K562 (cell line): ENCODE measurements around the gene HSPH1. TPM values are rescaled to one million over a fixed set of nuclear protein-coding genes. Genes with fewer than 3 reads are reported as not detected.

Experiments
- CBFA2T2 ChIP-seq: fragments of 450-650 bp; conservative IDR thresholded peaks from 2 replicates; pipeline ENCODE4 v1.6.1; 2017; ENCODE audit warnings: mild to moderate bottlenecking
- CBFB ChIP-seq: sonication (generic); formaldehyde crosslinking; IDR thresholded peaks from 2 replicates; pipeline ENCODE4 v1.4.0; 2020; ENCODE audit warnings: mild to moderate bottlenecking, missing genetic modification reagents
- HNRNPH1 ChIP-seq: fragments of 200-400 bp; formaldehyde crosslinking; optimal IDR thresholded peaks from 2 replicates; pipeline ENCODE3; 2017; ENCODE audit warnings: low read depth, mild to moderate bottlenecking, low read length, moderate library complexity
- MCM2 ChIP-seq: fragments of 450-650 bp; IDR thresholded peaks from 2 replicates; pipeline ENCODE4 v1.6.1; 2017; ENCODE audit warnings: low read depth, mild to moderate bottlenecking
- MCM7 ChIP-seq, 2 experiments: fragments of 450-650 bp; IDR thresholded peaks; 2 replicates each; pipeline ENCODE4 v1.6.1; 2016 to 2018
- MTA3 ChIP-seq: fragments of 450-650 bp; formaldehyde crosslinking; IDR thresholded peaks from 2 replicates; pipeline ENCODE4 v1.6.1; 2017; ENCODE audit warnings: mild to moderate bottlenecking, borderline replicate concordance
- NCOA2 ChIP-seq, 2 experiments: fragments of 450-650 bp; IDR thresholded peaks; 2 replicates each; pipeline ENCODE4 v1.6.1; 2018; ENCODE audit warnings: mild to moderate bottlenecking in 2 of 2, moderate library complexity in 1 of 2; ENCODE audit not compliant: partially characterized antibody in 2 of 2
- NFRKB ChIP-seq: fragments of 450-650 bp; IDR thresholded peaks from 2 replicates; pipeline ENCODE4 v1.6.1; 2016; ENCODE audit warnings: low read depth
- SPI1 ChIP-seq: IDR thresholded peaks from 2 replicates; pipeline ENCODE4 v1.6.1; 2011; ENCODE audit warnings: low read depth, low read length, control low read depth, borderline replicate concordance
- SUPT5H ChIP-seq: fragments of 450-650 bp; IDR thresholded peaks from 2 replicates; pipeline ENCODE4 v1.6.1; 2016
- TCFL5 ChIP-seq: fragments of 250-450 bp; sonication (Bioruptor Pico); conservative IDR thresholded peaks from 2 replicates; pipeline ENCODE4 v1.6.1; 2021; ENCODE audit warnings: mild to moderate bottlenecking, moderate library complexity, matching md5 sums
- ZFP36 ChIP-seq: fragments of 150-350 bp; IDR thresholded peaks from 2 replicates; pipeline ENCODE4 v1.6.1; 2018; ENCODE audit warnings: low read length, low read depth; ENCODE audit not compliant: partially characterized antibody
- ZNF134 ChIP-seq: fragments of 250-450 bp; sonication (Bioruptor Pico); conservative IDR thresholded peaks from 2 replicates; pipeline ENCODE4 v1.4.0; 2020
- ZNF324 ChIP-seq: fragments of 250-450 bp; sonication (Bioruptor Pico); IDR thresholded peaks from 2 replicates; pipeline ENCODE4 v1.4.0; 2020; ENCODE audit warnings: mild to moderate bottlenecking
- ZNF699 ChIP-seq: fragments of 250-450 bp; sonication (Bioruptor Pico); IDR thresholded peaks from 2 replicates; pipeline ENCODE4 v1.8.0; 2021; ENCODE audit warnings: mild to moderate bottlenecking, moderate library complexity; ENCODE audit not compliant: insufficient replicate concordance
- ZNF717 ChIP-seq: fragments of 250-450 bp; sonication (Bioruptor Pico); IDR thresholded peaks from 2 replicates; pipeline ENCODE4 v1.5.0; 2021
- polyA plus RNA-seq, 8 experiments: library from polyadenylated mRNA; depleted of rRNA in 4 of 8; stranded (reverse) in 5 of 8; unstranded in 3 of 8; fragments of >200 nt; fragmentation: Nextera tagmentation in 2 of 8; fragmentation: Illumina TruSeq in 1 of 8; extraction: Ambion mirVana in 2 of 8; extraction: Trizol in 1 of 8; gene quantifications; 2 replicates each; pipeline versions ENCODE4 v1.2.1 to v1.2.3, GENCODE V29; 2011 to 2014; ENCODE audit warnings: inconsistent platforms in 1 of 8, missing spikeins in 1 of 8
- total RNA-seq, 7 experiments: library from RNA; depleted of rRNA in 6 of 7; stranded (reverse); fragments of >200 nt in 6 of 7; fragmentation: Illumina TruSeq in 2 of 7; extraction: Trizol in 2 of 7; gene quantifications; 2 replicates each; pipeline versions ENCODE4 v1.2.1 to v1.2.3, GENCODE V29; 2011 to 2021; ENCODE audit warnings: low replicate concordance in 1 of 7
- TF ChIP-seq, protein P1 (sequence below): fragments of 450-650 bp; formaldehyde crosslinking; IDR thresholded peaks from 2 replicates; pipeline ENCODE4 v1.4.0; 2022; ENCODE audit warnings: mild to moderate bottlenecking, moderate library complexity
- TF ChIP-seq, protein P2 (sequence below): fragments of 450-650 bp; IDR thresholded peaks from 2 replicates; pipeline ENCODE4 v1.6.1; 2017; ENCODE audit warnings: antibody characterized with exemption
- TF ChIP-seq, protein P3 (sequence below): sonication (generic); formaldehyde crosslinking; IDR thresholded peaks from 2 replicates; pipeline ENCODE4 v1.8.0; 2023; ENCODE audit warnings: mild to moderate bottlenecking, missing genetic modification reagents
- TF ChIP-seq, protein P4 (sequence below): fragments of 200-800 bp; sonication (Bioruptor generic); IDR thresholded peaks from 2 replicates; pipeline ENCODE4 v1.6.1; 2017; ENCODE audit warnings: missing genetic modification characterization, missing compliant biosample characterization
- TF ChIP-seq, protein P5 (sequence below): sonication (generic); formaldehyde crosslinking; IDR thresholded peaks from 2 replicates; pipeline ENCODE4 v1.8.0; 2023; ENCODE audit warnings: mild to moderate bottlenecking, missing genetic modification reagents

The HSPH1 gene
- total and polyA plus RNA-seq, 9 of the 15 experiments (the other 6 are each of a cell fraction or from before 2014, with no cell fraction given): 34.6 to 104 (median 64.7) TPM

DNA sequence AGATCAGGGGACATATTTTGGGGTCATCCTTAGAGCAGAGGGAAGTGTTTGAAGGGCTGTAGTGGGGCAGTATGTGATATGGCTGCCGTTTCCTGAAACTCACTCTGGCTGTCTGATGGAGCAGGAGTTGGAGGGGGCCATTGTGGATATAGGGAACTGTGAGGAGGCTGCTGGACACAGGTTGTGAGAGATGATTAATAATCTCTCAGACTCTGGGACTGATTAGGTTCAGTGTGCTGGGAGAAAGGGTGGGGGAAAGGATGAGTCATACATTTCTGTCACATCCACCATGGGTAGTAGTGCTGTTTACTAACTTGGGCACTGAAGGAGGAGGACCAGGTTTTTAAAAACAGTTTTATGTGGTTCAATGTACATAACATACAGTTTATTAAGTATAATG lies 42.9 kb upstream of the HSPH1 start (continued):
- no peak for TF ChIP-seq CBFB (CRISPR knock-in tag)
- TF ChIP-seq, protein P1, sequence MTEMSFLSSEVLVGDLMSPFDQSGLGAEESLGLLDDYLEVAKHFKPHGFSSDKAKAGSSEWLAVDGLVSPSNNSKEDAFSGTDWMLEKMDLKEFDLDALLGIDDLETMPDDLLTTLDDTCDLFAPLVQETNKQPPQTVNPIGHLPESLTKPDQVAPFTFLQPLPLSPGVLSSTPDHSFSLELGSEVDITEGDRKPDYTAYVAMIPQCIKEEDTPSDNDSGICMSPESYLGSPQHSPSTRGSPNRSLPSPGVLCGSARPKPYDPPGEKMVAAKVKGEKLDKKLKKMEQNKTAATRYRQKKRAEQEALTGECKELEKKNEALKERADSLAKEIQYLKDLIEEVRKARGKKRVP: no peak
- no peak for TF ChIP-seq HNRNPH1
- no peak for TF ChIP-seq NFRKB
- TF ChIP-seq, protein P2, sequence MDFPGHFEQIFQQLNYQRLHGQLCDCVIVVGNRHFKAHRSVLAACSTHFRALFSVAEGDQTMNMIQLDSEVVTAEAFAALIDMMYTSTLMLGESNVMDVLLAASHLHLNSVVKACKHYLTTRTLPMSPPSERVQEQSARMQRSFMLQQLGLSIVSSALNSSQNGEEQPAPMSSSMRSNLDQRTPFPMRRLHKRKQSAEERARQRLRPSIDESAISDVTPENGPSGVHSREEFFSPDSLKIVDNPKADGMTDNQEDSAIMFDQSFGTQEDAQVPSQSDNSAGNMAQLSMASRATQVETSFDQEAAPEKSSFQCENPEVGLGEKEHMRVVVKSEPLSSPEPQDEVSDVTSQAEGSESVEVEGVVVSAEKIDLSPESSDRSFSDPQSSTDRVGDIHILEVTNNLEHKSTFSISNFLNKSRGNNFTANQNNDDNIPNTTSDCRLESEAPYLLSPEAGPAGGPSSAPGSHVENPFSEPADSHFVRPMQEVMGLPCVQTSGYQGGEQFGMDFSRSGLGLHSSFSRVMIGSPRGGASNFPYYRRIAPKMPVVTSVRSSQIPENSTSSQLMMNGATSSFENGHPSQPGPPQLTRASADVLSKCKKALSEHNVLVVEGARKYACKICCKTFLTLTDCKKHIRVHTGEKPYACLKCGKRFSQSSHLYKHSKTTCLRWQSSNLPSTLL: no peak
- peak; percentile 3 for TF ChIP-seq ZFP36
- TF ChIP-seq MTA3: no peak
- TF ChIP-seq MCM2: no peak
- TF ChIP-seq ZNF134: no peak
- TF ChIP-seq TCFL5 (CRISPR knock-in tag): no peak
- TF ChIP-seq, protein P3, sequence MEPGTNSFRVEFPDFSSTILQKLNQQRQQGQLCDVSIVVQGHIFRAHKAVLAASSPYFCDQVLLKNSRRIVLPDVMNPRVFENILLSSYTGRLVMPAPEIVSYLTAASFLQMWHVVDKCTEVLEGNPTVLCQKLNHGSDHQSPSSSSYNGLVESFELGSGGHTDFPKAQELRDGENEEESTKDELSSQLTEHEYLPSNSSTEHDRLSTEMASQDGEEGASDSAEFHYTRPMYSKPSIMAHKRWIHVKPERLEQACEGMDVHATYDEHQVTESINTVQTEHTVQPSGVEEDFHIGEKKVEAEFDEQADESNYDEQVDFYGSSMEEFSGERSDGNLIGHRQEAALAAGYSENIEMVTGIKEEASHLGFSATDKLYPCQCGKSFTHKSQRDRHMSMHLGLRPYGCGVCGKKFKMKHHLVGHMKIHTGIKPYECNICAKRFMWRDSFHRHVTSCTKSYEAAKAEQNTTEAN (CRISPR knock-in tag): no peak
- TF ChIP-seq, protein P4, sequence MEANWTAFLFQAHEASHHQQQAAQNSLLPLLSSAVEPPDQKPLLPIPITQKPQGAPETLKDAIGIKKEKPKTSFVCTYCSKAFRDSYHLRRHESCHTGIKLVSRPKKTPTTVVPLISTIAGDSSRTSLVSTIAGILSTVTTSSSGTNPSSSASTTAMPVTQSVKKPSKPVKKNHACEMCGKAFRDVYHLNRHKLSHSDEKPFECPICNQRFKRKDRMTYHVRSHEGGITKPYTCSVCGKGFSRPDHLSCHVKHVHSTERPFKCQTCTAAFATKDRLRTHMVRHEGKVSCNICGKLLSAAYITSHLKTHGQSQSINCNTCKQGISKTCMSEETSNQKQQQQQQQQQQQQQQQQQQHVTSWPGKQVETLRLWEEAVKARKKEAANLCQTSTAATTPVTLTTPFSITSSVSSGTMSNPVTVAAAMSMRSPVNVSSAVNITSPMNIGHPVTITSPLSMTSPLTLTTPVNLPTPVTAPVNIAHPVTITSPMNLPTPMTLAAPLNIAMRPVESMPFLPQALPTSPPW: peak; percentile 76
- no peak for TF ChIP-seq SUPT5H
- TF ChIP-seq NCOA2 (IDR thresholded peaks at IDR 0.05; ENCODE audit: partially characterized antibody in 2 of 2): no peak
- peak; percentile 60 for TF ChIP-seq CBFA2T2
- TF ChIP-seq, protein P5, sequence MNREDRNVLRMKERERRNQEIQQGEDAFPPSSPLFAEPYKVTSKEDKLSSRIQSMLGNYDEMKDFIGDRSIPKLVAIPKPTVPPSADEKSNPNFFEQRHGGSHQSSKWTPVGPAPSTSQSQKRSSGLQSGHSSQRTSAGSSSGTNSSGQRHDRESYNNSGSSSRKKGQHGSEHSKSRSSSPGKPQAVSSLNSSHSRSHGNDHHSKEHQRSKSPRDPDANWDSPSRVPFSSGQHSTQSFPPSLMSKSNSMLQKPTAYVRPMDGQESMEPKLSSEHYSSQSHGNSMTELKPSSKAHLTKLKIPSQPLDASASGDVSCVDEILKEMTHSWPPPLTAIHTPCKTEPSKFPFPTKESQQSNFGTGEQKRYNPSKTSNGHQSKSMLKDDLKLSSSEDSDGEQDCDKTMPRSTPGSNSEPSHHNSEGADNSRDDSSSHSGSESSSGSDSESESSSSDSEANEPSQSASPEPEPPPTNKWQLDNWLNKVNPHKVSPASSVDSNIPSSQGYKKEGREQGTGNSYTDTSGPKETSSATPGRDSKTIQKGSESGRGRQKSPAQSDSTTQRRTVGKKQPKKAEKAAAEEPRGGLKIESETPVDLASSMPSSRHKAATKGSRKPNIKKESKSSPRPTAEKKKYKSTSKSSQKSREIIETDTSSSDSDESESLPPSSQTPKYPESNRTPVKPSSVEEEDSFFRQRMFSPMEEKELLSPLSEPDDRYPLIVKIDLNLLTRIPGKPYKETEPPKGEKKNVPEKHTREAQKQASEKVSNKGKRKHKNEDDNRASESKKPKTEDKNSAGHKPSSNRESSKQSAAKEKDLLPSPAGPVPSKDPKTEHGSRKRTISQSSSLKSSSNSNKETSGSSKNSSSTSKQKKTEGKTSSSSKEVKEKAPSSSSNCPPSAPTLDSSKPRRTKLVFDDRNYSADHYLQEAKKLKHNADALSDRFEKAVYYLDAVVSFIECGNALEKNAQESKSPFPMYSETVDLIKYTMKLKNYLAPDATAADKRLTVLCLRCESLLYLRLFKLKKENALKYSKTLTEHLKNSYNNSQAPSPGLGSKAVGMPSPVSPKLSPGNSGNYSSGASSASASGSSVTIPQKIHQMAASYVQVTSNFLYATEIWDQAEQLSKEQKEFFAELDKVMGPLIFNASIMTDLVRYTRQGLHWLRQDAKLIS: no peak
- TF ChIP-seq MCM7 (IDR thresholded peaks at IDR 0.05): no peak
- TF ChIP-seq SPI1: peak; percentile 55; the same call in 1 of the 2 replicates
- no peak for TF ChIP-seq ZNF717 (CRISPR knock-in tag)
- no peak for TF ChIP-seq ZNF699
- TF ChIP-seq ZNF324 (CRISPR knock-in tag): no peak
